Measurements from ENCODE around the gene KIZ. TPM values are rescaled to one million over a fixed set of nuclear protein-coding genes. Genes with fewer than 3 reads are reported as not detected.
A peak's percentile ranks its signal among the peaks of the same experiment; 100 is the strongest.

The KIZ gene
- total and polyA plus RNA-seq, 7 donors, result 4.6 to 26.2 (median 18.6) TPM

- intact Hi-C loops (cut with DNase I), result loop anchor here (10.0 kb wide), 2 partner anchors 142 to 162 kb away; partner anchors contain the start of gene NKX2-4 (in 1 of the 2)
- DNase-seq (no peak), ATAC-seq (no peak)
- Histone ChIP-seq H3K4me1 (no peaks in the 10 kb centered on the region), H3K27me3 (ENCODE audit: insufficient read depth in 3 of 3, low read length in 2 of 3) (no peaks in the 10 kb centered on the region), H3K27ac (no peak overlapping the region), H3K4me3 (no peak overlapping the region), H3K36me3 (ENCODE audit: insufficient read depth in 1 of 2, low read depth in 1 of 2) (peaks cover 6 to 55% of the 10 kb centered on the region in 2 donors), H3K9me3 (no peaks in the 10 kb centered on the region)
- TF ChIP-seq CTCF (IDR thresholded peaks at IDR 0.05), result no peak
- 80 to 81% (median 80%) methylated on average over 10 of the region's 10 CpGs for WGBS, 3 donors
These were observed 106.8 kb downstream of the KIZ start for GRCh38 chr20:21232546-21233280.

GRCh38 chr20:21234324-21234723 is 108.4 kb downstream of the KIZ start:
- 91 to 96% (median 92%) methylated on average over 5 of the region's 5 CpGs for WGBS, 3 donors
- Histone ChIP-seq H3K27me3 (ENCODE audit: insufficient read depth in 3 of 3, low read length in 2 of 3) (no peaks in the 10 kb centered on the region), H3K36me3 (ENCODE audit: insufficient read depth in 1 of 2, low read depth in 1 of 2) (peaks cover 6 to 44% of the 10 kb centered on the region in 2 donors), H3K4me1 (no peaks in the 10 kb centered on the region), H3K9me3 (no peaks in the 10 kb centered on the region), H3K4me3 (no peak overlapping the region), H3K27ac (no peak overlapping the region)
- intact Hi-C loops (cut with DNase I), result loop anchor here (2.0 to 10.0 kb wide), 3 partner anchors 140 to 270 kb away; partner anchors contain the start of gene NKX2-4 (in 1 of the 2)
- no peak for TF ChIP-seq CTCF (IDR thresholded peaks at IDR 0.05)
- no peak for ATAC-seq
- DNase-seq, result no peak

- DNase-seq, result no peak
- Histone ChIP-seq H3K4me1 (no peaks in the 10 kb centered on the region), H3K4me3 (no peak overlapping the region), H3K27me3 (ENCODE audit: insufficient read depth in 3 of 3, low read length in 2 of 3) (no peaks in the 10 kb centered on the region), H3K36me3 (ENCODE audit: insufficient read depth in 1 of 2, low read depth in 1 of 2) (peaks cover 6 to 38% of the 10 kb centered on the region in 2 donors), H3K9me3 (no peaks in the 10 kb centered on the region), H3K27ac (no peak overlapping the region)
- intact Hi-C loops (cut with DNase I), result loop anchor here (2.0 to 10.0 kb wide), 4 partner anchors 140 to 373 kb away; partner anchors contain the start of gene NKX2-4 (in 1 of the 2)
- no peak for ATAC-seq
- no peak for TF ChIP-seq CTCF (IDR thresholded peaks at IDR 0.05)
- 79 to 87% (median 86%) methylated on average over 11 of the region's 11 CpGs for WGBS, 3 donors
These were observed 109.1 kb downstream of the KIZ start for GRCh38 chr20:21234806-21235483.

GRCh38 chr20:21235484-21236445 is 109.9 kb downstream of the KIZ start:
- H3K4me3 ChIP-seq, result no peak overlapping the region
- peak; percentile 68 to 90 (median 86) for ATAC-seq
- WGBS, 3 donors, result 26 to 30% (median 30%) methylated on average over 15 of the region's 15 CpGs
- H3K36me3 ChIP-seq (ENCODE audit: insufficient read depth in 1 of 2, low read depth in 1 of 2), result peaks cover 6 to 30% of the 10 kb centered on the region in 2 donors
- DNase-seq, result peak; percentile 37 to 74
- H3K27ac ChIP-seq, result no peak overlapping the region
- peak; percentile 60 for TF ChIP-seq CTCF (IDR thresholded peaks at IDR 0.05)
- no peaks in the 10 kb centered on the region for H3K27me3 ChIP-seq (ENCODE audit: insufficient read depth in 3 of 3, low read length in 2 of 3)
- intact Hi-C loops (cut with DNase I), result loop anchor here (1.0 to 10.0 kb wide), 5 partner anchors 139 to 373 kb away; partner anchors contain the start of gene NKX2-4 (in 1 of the 2)
- no peaks in the 10 kb centered on the region for H3K4me1 ChIP-seq
- no peaks in the 10 kb centered on the region for H3K9me3 ChIP-seq
